Endothelial cell of umbilical vein (primary cell): ENCODE measurements around the gene AMIGO2.

ENCODE experiments used
- EZH2 ChIP-seq: IDR thresholded peaks from 2 replicates; pipeline ENCODE4 v1.6.1; 2012; ENCODE audit warnings: borderline replicate concordance, low read depth, mild to moderate bottlenecking, moderate library complexity, low read length, inconsistent platforms; ENCODE audit not compliant: severe bottlenecking
- FOS ChIP-seq: IDR thresholded peaks from 2 replicates; pipeline ENCODE4 v1.6.1; 2011; ENCODE audit warnings: mild to moderate bottlenecking, low read length, moderate library complexity, borderline replicate concordance; ENCODE audit not compliant: insufficient read depth
- JUN ChIP-seq: IDR thresholded peaks from 2 replicates; pipeline ENCODE4 v1.6.1; 2011; ENCODE audit warnings: borderline replicate concordance, low read depth; ENCODE audit not compliant: insufficient read length, insufficient read depth
- MYC ChIP-seq: IDR thresholded peaks from one replicate; pipeline ENCODE4 v1.6.1; 2011; ENCODE audit warnings: mild to moderate bottlenecking, low read depth, low read length
- POLR2A ChIP-seq: IDR thresholded peaks from 2 replicates; pipeline ENCODE4 v1.6.1; 2012; ENCODE audit warnings: low read depth, mild to moderate bottlenecking, control low read depth, low read length
- POLR2AphosphoS5 ChIP-seq: IDR thresholded peaks from 2 replicates; pipeline ENCODE4 v1.6.1; 2012; ENCODE audit warnings: low read depth, mild to moderate bottlenecking, control low read depth, low read length, moderate library complexity; ENCODE audit not compliant: insufficient read depth
- TF ChIP-seq, protein P1 (sequence below), 2 donors: IDR thresholded peaks; 1 replicate in 1 of 2; 2 replicates in 1 of 2; pipeline ENCODE4 v1.5.1; 2011; ENCODE audit warnings: low read length in 2 of 2, mild to moderate bottlenecking in 2 of 2, moderate library complexity in 2 of 2, control low read depth in 1 of 2, inconsistent platforms in 1 of 2, low read depth in 1 of 2; ENCODE audit not compliant: insufficient read depth in 1 of 2; ENCODE audit errors: extremely low read depth in 1 of 2
- TF ChIP-seq, protein P2 (sequence below): IDR thresholded peaks from 2 replicates; pipeline ENCODE4 v1.6.1; 2011; ENCODE audit not compliant: insufficient read depth, insufficient read length

GRCh38 chr12:47067176-47067575, 12.6 kb downstream of the AMIGO2 start:
- TF ChIP-seq, protein P1, sequence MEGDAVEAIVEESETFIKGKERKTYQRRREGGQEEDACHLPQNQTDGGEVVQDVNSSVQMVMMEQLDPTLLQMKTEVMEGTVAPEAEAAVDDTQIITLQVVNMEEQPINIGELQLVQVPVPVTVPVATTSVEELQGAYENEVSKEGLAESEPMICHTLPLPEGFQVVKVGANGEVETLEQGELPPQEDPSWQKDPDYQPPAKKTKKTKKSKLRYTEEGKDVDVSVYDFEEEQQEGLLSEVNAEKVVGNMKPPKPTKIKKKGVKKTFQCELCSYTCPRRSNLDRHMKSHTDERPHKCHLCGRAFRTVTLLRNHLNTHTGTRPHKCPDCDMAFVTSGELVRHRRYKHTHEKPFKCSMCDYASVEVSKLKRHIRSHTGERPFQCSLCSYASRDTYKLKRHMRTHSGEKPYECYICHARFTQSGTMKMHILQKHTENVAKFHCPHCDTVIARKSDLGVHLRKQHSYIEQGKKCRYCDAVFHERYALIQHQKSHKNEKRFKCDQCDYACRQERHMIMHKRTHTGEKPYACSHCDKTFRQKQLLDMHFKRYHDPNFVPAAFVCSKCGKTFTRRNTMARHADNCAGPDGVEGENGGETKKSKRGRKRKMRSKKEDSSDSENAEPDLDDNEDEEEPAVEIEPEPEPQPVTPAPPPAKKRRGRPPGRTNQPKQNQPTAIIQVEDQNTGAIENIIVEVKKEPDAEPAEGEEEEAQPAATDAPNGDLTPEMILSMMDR (IDR thresholded peaks at IDR 0.05; ENCODE audit: extremely low read depth in 1 of 2, insufficient read depth in 1 of 2, low read depth in 1 of 2, low read length in 2 of 2), result no peak
- TF ChIP-seq POLR2A (no peak), POLR2AphosphoS5 (no peak), EZH2 (no peak), MYC (no peak), JUN (no peak), FOS (no peak)
- TF ChIP-seq, protein P2, sequence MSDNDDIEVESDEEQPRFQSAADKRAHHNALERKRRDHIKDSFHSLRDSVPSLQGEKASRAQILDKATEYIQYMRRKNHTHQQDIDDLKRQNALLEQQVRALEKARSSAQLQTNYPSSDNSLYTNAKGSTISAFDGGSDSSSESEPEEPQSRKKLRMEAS, result no peak
